Measurements from ENCODE around the gene IKZF2. TPM values are rescaled to one million over a fixed set of nuclear protein-coding genes. Genes with fewer than 3 reads are reported as not detected.

IKZF2 gene
- total and polyA plus RNA-seq, 4 donors: 0.63 to 17.1 (median 5.7) TPM

DNA sequence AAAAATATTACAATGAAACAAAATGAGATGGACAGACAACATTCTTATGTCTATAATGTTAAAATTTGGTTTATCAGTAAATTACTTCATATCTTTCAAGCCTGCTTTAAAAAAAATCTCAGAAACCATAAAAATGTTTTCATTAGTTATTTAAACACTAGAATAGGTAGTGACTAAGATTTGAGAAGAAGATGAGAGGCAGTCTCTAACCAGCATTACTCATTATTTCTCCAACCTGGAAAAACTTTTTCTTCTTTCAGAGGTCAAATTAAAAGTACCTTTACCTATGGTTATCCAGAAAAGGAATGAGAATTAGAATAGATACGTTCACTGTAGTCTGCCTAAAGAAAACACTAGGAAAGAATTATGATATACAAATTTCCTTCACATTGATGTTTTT, 50.3 kb downstream of the IKZF2 start:
- 89 to 94% methylated on average over 1 of the region's 1 CpG for WGBS, 2 donors
- Histone ChIP-seq H3K36me3 (ENCODE audit: control insufficient read depth in 1 of 2, insufficient read depth in 2 of 2, low read length in 1 of 2) (no peaks in the 10 kb centered on the region), H3K9me3 (ENCODE audit: control insufficient read depth, low read length) (no peaks in the 10 kb centered on the region), H3K27ac (ENCODE audit: low read depth in 1 of 2, low read length in 2 of 2) (no peak overlapping the region), H3K27me3 (ENCODE audit: control insufficient read depth in 1 of 2, insufficient read depth in 2 of 2, low read length in 1 of 2) (no peaks in the 10 kb centered on the region), H3K4me1 (ENCODE audit: control insufficient read depth in 1 of 2, insufficient read depth in 2 of 2, low read length in 2 of 2) (peaks cover 0 to 6% of the 10 kb centered on the region in 2 donors), H3K4me3 (ENCODE audit: low read length in 2 of 2) (no peak overlapping the region)
- no peak for ATAC-seq (ENCODE audit: low FRiP score)
- DNase-seq: no peak
- intact Hi-C loops (cut with DNase I): no loop called here

GRCh38 chr2:213098612-213099011, 52.8 kb downstream of the IKZF2 start:
- no peaks in the 10 kb centered on the region for H3K9me3 ChIP-seq (ENCODE audit: control insufficient read depth, low read length)
- WGBS, 2 donors: 67 to 83% methylated on average over 4 of the region's 4 CpGs
- intact Hi-C loops (cut with DNase I): no loop called here
- no peak overlapping the region for H3K4me3 ChIP-seq (ENCODE audit: low read length in 2 of 2)
- H3K27me3 ChIP-seq (ENCODE audit: control insufficient read depth in 1 of 2, insufficient read depth in 2 of 2, low read length in 1 of 2): no peaks in the 10 kb centered on the region
- H3K27ac ChIP-seq (ENCODE audit: low read depth in 1 of 2, low read length in 2 of 2): no peak overlapping the region
- ATAC-seq (ENCODE audit: low FRiP score): no peak
- DNase-seq: no peak
- H3K36me3 ChIP-seq (ENCODE audit: control insufficient read depth in 1 of 2, insufficient read depth in 2 of 2, low read length in 1 of 2): no peaks in the 10 kb centered on the region
- no peaks in the 10 kb centered on the region for H3K4me1 ChIP-seq (ENCODE audit: control insufficient read depth in 1 of 2, insufficient read depth in 2 of 2, low read length in 2 of 2)

DNA sequence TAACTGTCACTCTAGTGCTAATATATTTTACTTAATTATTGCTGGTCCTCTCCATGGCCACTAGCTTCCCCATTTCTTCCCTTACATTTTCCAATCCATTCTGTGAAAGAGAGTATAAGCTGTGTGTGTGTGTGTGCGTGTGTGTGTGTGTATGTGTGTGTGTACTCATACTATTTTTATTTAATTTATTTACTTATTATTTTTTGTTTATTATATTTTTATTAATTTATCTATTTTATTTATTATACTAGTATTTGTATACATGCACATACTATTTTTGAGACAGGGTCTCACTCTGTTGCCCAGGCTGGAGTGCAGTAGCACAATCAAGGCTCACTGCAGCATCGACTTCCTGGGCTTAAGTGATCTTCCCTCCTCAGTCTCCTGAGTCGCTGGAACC, 59.6 kb downstream of the IKZF2 start:
- Histone ChIP-seq H3K27me3 (ENCODE audit: control insufficient read depth in 1 of 2, insufficient read depth in 2 of 2, low read length in 1 of 2) (no peaks in the 10 kb centered on the region), H3K27ac (ENCODE audit: low read depth in 1 of 2, low read length in 2 of 2) (no peak overlapping the region), H3K36me3 (ENCODE audit: control insufficient read depth in 1 of 2, insufficient read depth in 2 of 2, low read length in 1 of 2) (no peaks in the 10 kb centered on the region), H3K9me3 (ENCODE audit: control insufficient read depth, low read length) (no peaks in the 10 kb centered on the region), H3K4me3 (ENCODE audit: low read length in 2 of 2) (no peak overlapping the region), H3K4me1 (ENCODE audit: control insufficient read depth in 1 of 2, insufficient read depth in 2 of 2, low read length in 2 of 2) (peaks cover 0 to 6% of the 10 kb centered on the region in 2 donors)
- WGBS, 2 donors: 97 to 98% methylated on average over 3 of the region's 3 CpGs
- intact Hi-C loops (cut with DNase I): no loop called here
- DNase-seq (no peak), ATAC-seq (ENCODE audit: low FRiP score) (no peak)

GRCh38 chr2:213090772-213091171, 60.6 kb downstream of the IKZF2 start:
- Histone ChIP-seq H3K27me3 (ENCODE audit: control insufficient read depth in 1 of 2, insufficient read depth in 2 of 2, low read length in 1 of 2) (no peaks in the 10 kb centered on the region), H3K4me1 (ENCODE audit: control insufficient read depth in 1 of 2, insufficient read depth in 2 of 2, low read length in 2 of 2) (peaks cover 0 to 9% of the 10 kb centered on the region in 2 donors), H3K27ac (ENCODE audit: low read depth in 1 of 2, low read length in 2 of 2) (no peak overlapping the region), H3K36me3 (ENCODE audit: control insufficient read depth in 1 of 2, insufficient read depth in 2 of 2, low read length in 1 of 2) (no peaks in the 10 kb centered on the region), H3K9me3 (ENCODE audit: control insufficient read depth, low read length) (no peaks in the 10 kb centered on the region), H3K4me3 (ENCODE audit: low read length in 2 of 2) (no peak overlapping the region)
- intact Hi-C loops (cut with DNase I): no loop called here
- no peak for DNase-seq
- 88 to 90% methylated on average over 3 of the region's 3 CpGs for WGBS, 2 donors
- no peak for ATAC-seq (ENCODE audit: low FRiP score)

- ATAC-seq (ENCODE audit: low FRiP score) (no peak), DNase-seq (no peak)
- no peak overlapping the region for H3K27ac ChIP-seq (ENCODE audit: low read depth in 1 of 2, low read length in 2 of 2)
- 90 to 95% methylated on average over 1 of the region's 1 CpG for WGBS, 2 donors
- H3K9me3 ChIP-seq (ENCODE audit: control insufficient read depth, low read length): no peaks in the 10 kb centered on the region
- no peak overlapping the region for H3K4me3 ChIP-seq (ENCODE audit: low read length in 2 of 2)
- H3K27me3 ChIP-seq (ENCODE audit: control insufficient read depth in 1 of 2, insufficient read depth in 2 of 2, low read length in 1 of 2): no peaks in the 10 kb centered on the region
- H3K4me1 ChIP-seq (ENCODE audit: control insufficient read depth in 1 of 2, insufficient read depth in 2 of 2, low read length in 2 of 2): peaks cover 0 to 9% of the 10 kb centered on the region in 2 donors
- intact Hi-C loops (cut with DNase I): loop anchor here in 1 of 2 donors (10.0 kb wide), 1 partner anchor 55 kb away; no protein-coding TSS in a partner anchor
- H3K36me3 ChIP-seq (ENCODE audit: control insufficient read depth in 1 of 2, insufficient read depth in 2 of 2, low read length in 1 of 2): no peaks in the 10 kb centered on the region
Measured at GRCh38 chr2:213089438-213089837, 62.0 kb downstream of the IKZF2 start.

DNA sequence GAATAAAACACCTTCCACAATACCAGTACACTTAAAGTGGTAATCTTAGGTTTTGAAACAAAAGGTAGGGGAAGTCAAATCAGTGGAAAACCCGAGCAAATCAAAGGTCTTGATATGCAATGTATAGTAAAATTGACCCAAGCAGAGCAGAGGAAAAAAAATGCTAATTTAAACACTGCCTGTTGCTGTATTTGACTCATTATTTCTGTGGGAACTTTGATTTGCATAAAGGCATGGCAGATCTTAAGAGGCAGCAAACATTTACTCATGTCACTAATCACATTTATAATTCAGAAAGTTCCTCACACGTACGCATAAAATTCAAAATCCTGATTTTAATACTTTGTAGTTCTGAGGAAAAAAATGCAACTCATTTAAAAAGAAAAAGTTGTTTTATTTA, 64.4 kb downstream of the IKZF2 start:
- Histone ChIP-seq H3K4me3 (ENCODE audit: low read length in 2 of 2) (no peak overlapping the region), H3K27me3 (ENCODE audit: control insufficient read depth in 1 of 2, insufficient read depth in 2 of 2, low read length in 1 of 2) (no peaks in the 10 kb centered on the region), H3K27ac (ENCODE audit: low read depth in 1 of 2, low read length in 2 of 2) (no peak overlapping the region), H3K36me3 (ENCODE audit: control insufficient read depth in 1 of 2, insufficient read depth in 2 of 2, low read length in 1 of 2) (no peaks in the 10 kb centered on the region), H3K9me3 (ENCODE audit: control insufficient read depth, low read length) (no peaks in the 10 kb centered on the region), H3K4me1 (ENCODE audit: control insufficient read depth in 1 of 2, insufficient read depth in 2 of 2, low read length in 2 of 2) (peaks cover 0 to 9% of the 10 kb centered on the region in 2 donors)
- WGBS, 2 donors: 71 to 81% methylated on average over 3 of the region's 3 CpGs
- DNase-seq (no peak), ATAC-seq (ENCODE audit: low FRiP score) (no peak)
- intact Hi-C loops (cut with DNase I): loop anchor here in 1 of 2 donors (10.0 kb wide), 1 partner anchor 58 kb away; no protein-coding TSS in a partner anchor

- H3K36me3 ChIP-seq (ENCODE audit: control insufficient read depth in 1 of 2, insufficient read depth in 2 of 2, low read length in 1 of 2): no peaks in the 10 kb centered on the region
- H3K27ac ChIP-seq (ENCODE audit: low read depth in 1 of 2, low read length in 2 of 2): no peak overlapping the region
- intact Hi-C loops (cut with DNase I): loop anchor here in 1 of 2 donors (10.0 kb wide), 1 partner anchor 58 kb away; no protein-coding TSS in a partner anchor
- ATAC-seq (ENCODE audit: low FRiP score): no peak
- DNase-seq: no peak
- H3K4me3 ChIP-seq (ENCODE audit: low read length in 2 of 2): no peak overlapping the region
- 0 to 4% methylated on average over 2 of the region's 2 CpGs for WGBS, 2 donors
- H3K4me1 ChIP-seq (ENCODE audit: control insufficient read depth in 1 of 2, insufficient read depth in 2 of 2, low read length in 2 of 2): peaks cover 0 to 9% of the 10 kb centered on the region in 2 donors
- H3K27me3 ChIP-seq (ENCODE audit: control insufficient read depth in 1 of 2, insufficient read depth in 2 of 2, low read length in 1 of 2): no peaks in the 10 kb centered on the region
- H3K9me3 ChIP-seq (ENCODE audit: control insufficient read depth, low read length): no peaks in the 10 kb centered on the region
Measured at GRCh38 chr2:213086571-213086970, 64.8 kb downstream of the IKZF2 start.

GRCh38 chr2:213086050-213086449, 65.4 kb downstream of the IKZF2 start:
- intact Hi-C loops (cut with DNase I): loop anchor here in 1 of 2 donors (10.0 kb wide), 1 partner anchor 59 kb away; no protein-coding TSS in a partner anchor
- Histone ChIP-seq H3K36me3 (ENCODE audit: control insufficient read depth in 1 of 2, insufficient read depth in 2 of 2, low read length in 1 of 2) (no peaks in the 10 kb centered on the region), H3K27ac (ENCODE audit: low read depth in 1 of 2, low read length in 2 of 2) (no peak overlapping the region), H3K9me3 (ENCODE audit: control insufficient read depth, low read length) (no peaks in the 10 kb centered on the region), H3K27me3 (ENCODE audit: control insufficient read depth in 1 of 2, insufficient read depth in 2 of 2, low read length in 1 of 2) (no peaks in the 10 kb centered on the region), H3K4me3 (ENCODE audit: low read length in 2 of 2) (no peak overlapping the region), H3K4me1 (ENCODE audit: control insufficient read depth in 1 of 2, insufficient read depth in 2 of 2, low read length in 2 of 2) (peaks cover 0 to 9% of the 10 kb centered on the region in 2 donors)
- ATAC-seq (ENCODE audit: low FRiP score): no peak
- DNase-seq: no peak

- DNase-seq (no peak), ATAC-seq (ENCODE audit: low FRiP score) (no peak)
- Histone ChIP-seq H3K27me3 (ENCODE audit: control insufficient read depth in 1 of 2, insufficient read depth in 2 of 2, low read length in 1 of 2) (no peaks in the 10 kb centered on the region), H3K4me1 (ENCODE audit: control insufficient read depth in 1 of 2, insufficient read depth in 2 of 2, low read length in 2 of 2) (peaks cover 0 to 9% of the 10 kb centered on the region in 2 donors), H3K36me3 (ENCODE audit: control insufficient read depth in 1 of 2, insufficient read depth in 2 of 2, low read length in 1 of 2) (no peaks in the 10 kb centered on the region), H3K4me3 (ENCODE audit: low read length in 2 of 2) (no peak overlapping the region), H3K9me3 (ENCODE audit: control insufficient read depth, low read length) (no peaks in the 10 kb centered on the region), H3K27ac (ENCODE audit: low read depth in 1 of 2, low read length in 2 of 2) (no peak overlapping the region)
- intact Hi-C loops (cut with DNase I): loop anchor here in 1 of 2 donors (10.0 kb wide), 1 partner anchor 59 kb away; no protein-coding TSS in a partner anchor
- 37 to 48% methylated on average over 4 of the region's 4 CpGs for WGBS, 2 donors
Measured at GRCh38 chr2:213085538-213085937, 65.9 kb downstream of the IKZF2 start.
